ENCODE data around the gene EBNA1BP2. TPM values are rescaled to one million over a fixed set of nuclear protein-coding genes. Genes with fewer than 3 reads are reported as not detected.

EBNA1BP2 gene
- total and polyA plus RNA-seq, 4 donors: 25.6 to 90.6 (median 41.6) TPM

GRCh38 chr1:43172527-43172972, 460 bp upstream of the EBNA1BP2 start:
- H3K4me1 ChIP-seq (ENCODE audit: control insufficient read depth in 4 of 4, insufficient read depth in 4 of 4, low read length in 3 of 4): peaks cover 0 to 14% (median 7%) of the 10 kb centered on the region in 4 donors
- H3K27me3 ChIP-seq (ENCODE audit: control insufficient read depth in 4 of 4, insufficient read depth in 4 of 4, low read length in 3 of 4): no peaks in the 10 kb centered on the region
- peak; percentile 92 for DNase-seq (ENCODE audit: low spot score)
- no peaks in the 10 kb centered on the region for H3K9me3 ChIP-seq (ENCODE audit: control insufficient read depth in 4 of 4, low read length in 3 of 4)
- TF ChIP-seq, protein P1, sequence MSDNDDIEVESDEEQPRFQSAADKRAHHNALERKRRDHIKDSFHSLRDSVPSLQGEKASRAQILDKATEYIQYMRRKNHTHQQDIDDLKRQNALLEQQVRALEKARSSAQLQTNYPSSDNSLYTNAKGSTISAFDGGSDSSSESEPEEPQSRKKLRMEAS (IDR thresholded peaks at IDR 0.05): peak; percentile 39
- TF ChIP-seq GABPA (IDR thresholded peaks at IDR 0.05 in 1 of 2, conservative IDR thresholded peaks at IDR 0.05 in 1 of 2) (peak in 1 of 2 donors; percentile 11), TAF1 (conservative IDR thresholded peaks at IDR 0.05) (no peak), ZBTB33 (IDR thresholded peaks at IDR 0.05) (no peak)
- no peak overlapping the region for H3K9ac ChIP-seq (ENCODE audit: low read depth in 1 of 2, low read length in 2 of 2)
- peak overlapping the region; percentile 63 to 96 (median 89) for H3K4me3 ChIP-seq (ENCODE audit: low read depth in 1 of 3, low read length in 3 of 3)
- H3K36me3 ChIP-seq (ENCODE audit: control insufficient read depth in 4 of 4, insufficient read depth in 3 of 4, low read depth in 1 of 4, low read length in 3 of 4): peaks cover 7 to 20% (median 13%) of the 10 kb centered on the region in 4 donors
- 1% methylated on average over 20 of the region's 20 CpGs for WGBS
- peak overlapping the region in 1 of 2 donors; percentile 14 for H3K27ac ChIP-seq (ENCODE audit: low read depth in 1 of 2, low read length in 2 of 2)

GRCh38 chr1:43171312-43171875, 696 bp downstream of the EBNA1BP2 start:
- TF ChIP-seq TAF1 (conservative IDR thresholded peaks at IDR 0.05) (no peak), HNF4A (conservative IDR thresholded peaks at IDR 0.05) (peak in 1 of 2 donors; percentile 8)
- no peaks in the 10 kb centered on the region for H3K27me3 ChIP-seq (ENCODE audit: control insufficient read depth in 4 of 4, insufficient read depth in 4 of 4, low read length in 3 of 4)
- H3K9ac ChIP-seq (ENCODE audit: low read depth in 1 of 2, low read length in 2 of 2): peak overlapping the region; percentile 3 to 23
- no peaks in the 10 kb centered on the region for H3K9me3 ChIP-seq (ENCODE audit: control insufficient read depth in 4 of 4, low read length in 3 of 4)
- 27% methylated on average over 17 of the region's 17 CpGs for WGBS
- peaks cover 0 to 14% (median 7%) of the 10 kb centered on the region in 4 donors for H3K4me1 ChIP-seq (ENCODE audit: control insufficient read depth in 4 of 4, insufficient read depth in 4 of 4, low read length in 3 of 4)
- H3K36me3 ChIP-seq (ENCODE audit: control insufficient read depth in 4 of 4, insufficient read depth in 3 of 4, low read depth in 1 of 4, low read length in 3 of 4): peaks cover 7 to 32% (median 24%) of the 10 kb centered on the region in 4 donors
- DNase-seq (ENCODE audit: low spot score): no peak
- H3K27ac ChIP-seq (ENCODE audit: low read depth in 1 of 2, low read length in 2 of 2): no peak overlapping the region
- peak overlapping the region; percentile 63 to 96 (median 89) for H3K4me3 ChIP-seq (ENCODE audit: low read depth in 1 of 3, low read length in 3 of 3)

- no peak overlapping the region for H3K4me3 ChIP-seq (ENCODE audit: low read depth in 1 of 3, low read length in 3 of 3)
- 96% methylated on average over 5 of the region's 5 CpGs for WGBS
- no peak for DNase-seq (ENCODE audit: low spot score)
- H3K9me3 ChIP-seq (ENCODE audit: control insufficient read depth in 4 of 4, low read length in 3 of 4): no peaks in the 10 kb centered on the region
- H3K27me3 ChIP-seq (ENCODE audit: control insufficient read depth in 4 of 4, insufficient read depth in 4 of 4, low read length in 3 of 4): no peaks in the 10 kb centered on the region
- no peak overlapping the region for H3K27ac ChIP-seq (ENCODE audit: low read depth in 1 of 2, low read length in 2 of 2)
- H3K9ac ChIP-seq (ENCODE audit: low read depth in 1 of 2, low read length in 2 of 2): no peak overlapping the region
- H3K36me3 ChIP-seq (ENCODE audit: control insufficient read depth in 4 of 4, insufficient read depth in 3 of 4, low read depth in 1 of 4, low read length in 3 of 4): peaks cover 11 to 59% (median 47%) of the 10 kb centered on the region in 4 donors
- H3K4me1 ChIP-seq (ENCODE audit: control insufficient read depth in 4 of 4, insufficient read depth in 4 of 4, low read length in 3 of 4): no peaks in the 10 kb centered on the region
- no peak for TF ChIP-seq GABPA (IDR thresholded peaks at IDR 0.05 in 1 of 2, conservative IDR thresholded peaks at IDR 0.05 in 1 of 2)
- TF ChIP-seq JUND (IDR thresholded peaks at IDR 0.05): no peak
- TF ChIP-seq REST (IDR thresholded peaks at IDR 0.05): no peak
- TF ChIP-seq EGR1 (IDR thresholded peaks at IDR 0.05; ENCODE audit: low read depth in 2 of 2): no peak
- no peak for TF ChIP-seq SP1 (IDR thresholded peaks at IDR 0.05)
- no peak for TF ChIP-seq ZBTB33 (IDR thresholded peaks at IDR 0.05)
- TF ChIP-seq RXRA (IDR thresholded peaks at IDR 0.05): no peak
- no peak for TF ChIP-seq RAD21 (IDR thresholded peaks at IDR 0.05)
- TF ChIP-seq YY1 (IDR thresholded peaks at IDR 0.05): no peak
- TF ChIP-seq CTCF (IDR thresholded peaks at IDR 0.05; ENCODE audit: low read depth, low read length, missing input control): no peak
- no peak for TF ChIP-seq HNF4A (conservative IDR thresholded peaks at IDR 0.05)
- TF ChIP-seq FOXA1 (IDR thresholded peaks at IDR 0.05): no peak
- no peak for TF ChIP-seq FOXA2 (IDR thresholded peaks at IDR 0.05)
These were observed 6.3 kb downstream of the EBNA1BP2 start for GRCh38 chr1:43165765-43166164.

Measured in liver (tissue), 9 donors.